Tibial nerve (tissue), 4 donors: ENCODE measurements around the gene PGAM4.

Experiments
- EP300 ChIP-seq, 2 donors: sonication (generic); formaldehyde crosslinking; IDR thresholded peaks; one replicate each; pipeline ENCODE4 v1.6.1; 2017; ENCODE audit warnings: antibody characterized with exemption in 2 of 2, mild to moderate bottlenecking in 1 of 2
- POLR2A ChIP-seq, 2 donors: fragments of 450-650 bp; IDR thresholded peaks; one replicate each; pipeline ENCODE4 v1.6.1; 2017; ENCODE audit warnings: antibody characterized with exemption in 2 of 2, mild to moderate bottlenecking in 2 of 2, moderate library complexity in 2 of 2
- TF ChIP-seq, protein P1 (sequence below), 5 experiments: fragments of 200-600 bp in 3 of 5; fragments of 450-650 bp in 2 of 5; sonication (generic) in 3 of 5; IDR thresholded peaks; one replicate each; pipeline ENCODE4 v1.5.1; 2016 to 2019; ENCODE audit warnings: antibody characterized with exemption in 5 of 5, mild to moderate bottlenecking in 3 of 5, moderate library complexity in 2 of 5

DNA sequence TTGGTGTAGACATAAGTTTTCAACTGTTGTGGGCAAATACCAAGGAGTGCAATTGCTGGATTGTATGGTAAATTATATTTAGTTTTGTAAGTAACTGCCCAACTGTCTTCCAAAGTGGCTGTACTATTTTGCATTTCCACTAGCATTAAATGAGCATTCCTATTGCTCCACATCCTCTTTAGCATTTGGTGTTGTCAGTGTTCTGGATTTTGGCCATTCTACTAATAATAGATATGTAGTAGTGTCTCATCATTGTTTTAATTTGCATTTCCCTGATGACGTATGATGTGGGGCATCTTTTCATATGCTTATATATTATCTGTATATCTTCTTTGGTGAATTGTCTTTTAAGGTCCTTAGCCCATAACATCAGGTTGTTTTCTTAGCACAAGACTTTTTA lies 17.3 kb downstream of the PGAM4 start:
- TF ChIP-seq EP300 (IDR thresholded peaks at IDR 0.05) (no peak), POLR2A (IDR thresholded peaks at IDR 0.05) (no peak)
- TF ChIP-seq, protein P1, sequence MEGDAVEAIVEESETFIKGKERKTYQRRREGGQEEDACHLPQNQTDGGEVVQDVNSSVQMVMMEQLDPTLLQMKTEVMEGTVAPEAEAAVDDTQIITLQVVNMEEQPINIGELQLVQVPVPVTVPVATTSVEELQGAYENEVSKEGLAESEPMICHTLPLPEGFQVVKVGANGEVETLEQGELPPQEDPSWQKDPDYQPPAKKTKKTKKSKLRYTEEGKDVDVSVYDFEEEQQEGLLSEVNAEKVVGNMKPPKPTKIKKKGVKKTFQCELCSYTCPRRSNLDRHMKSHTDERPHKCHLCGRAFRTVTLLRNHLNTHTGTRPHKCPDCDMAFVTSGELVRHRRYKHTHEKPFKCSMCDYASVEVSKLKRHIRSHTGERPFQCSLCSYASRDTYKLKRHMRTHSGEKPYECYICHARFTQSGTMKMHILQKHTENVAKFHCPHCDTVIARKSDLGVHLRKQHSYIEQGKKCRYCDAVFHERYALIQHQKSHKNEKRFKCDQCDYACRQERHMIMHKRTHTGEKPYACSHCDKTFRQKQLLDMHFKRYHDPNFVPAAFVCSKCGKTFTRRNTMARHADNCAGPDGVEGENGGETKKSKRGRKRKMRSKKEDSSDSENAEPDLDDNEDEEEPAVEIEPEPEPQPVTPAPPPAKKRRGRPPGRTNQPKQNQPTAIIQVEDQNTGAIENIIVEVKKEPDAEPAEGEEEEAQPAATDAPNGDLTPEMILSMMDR (IDR thresholded peaks at IDR 0.05) = no peak
